ENCODE measurements around the gene SMYD1. TPM values are rescaled to one million over a fixed set of nuclear protein-coding genes. Genes with fewer than 3 reads are reported as not detected.

SMYD1 gene
- total RNA-seq (2022; extraction: Qiagen RNA extraction; ENCODE audit: low read depth), result not detected in 5 replicates

GRCh38 chr2:88067598-88067997 is at the start of gene SMYD1:
SMYD1 (plus strand) TSS chr2:88067825; CDS start chr2:88067865, 40 bp downstream.

GRCh38 chr2:88055371-88056128 is 12.1 kb upstream of the SMYD1 start, which contains the start of gene KRCC1:
KRCC1 (minus strand) TSS chr2:88055783; CDS start chr2:88028563, 27,220 bp downstream.

GRCh38 chr2:88127888-88128653 is 60.4 kb downstream of the SMYD1 start, which contains the start of gene FABP1:
FABP1 (minus strand) TSS chr2:88128062; CDS start chr2:88128017, 45 bp downstream.

Other genes starting within 250 kb of the SMYD1 start
- 0.34 to 0.66 TPM (median 0.45 TPM) in 3 of 5 replicates, not detected in the others for gene RGPD2, start 242.0 kb upstream of the SMYD1 start, total RNA-seq (2022; extraction: Qiagen RNA extraction; ENCODE audit: low read depth)
- gene RNU2-63P, start 51.3 kb upstream of the SMYD1 start, total RNA-seq (2022; extraction: Qiagen RNA extraction; ENCODE audit: low read depth), result not detected in 5 replicates
- 7.4 to 13.2 TPM (median 11.8 TPM) in 5 replicates for gene KRCC1, start 12.0 kb upstream of the SMYD1 start, total RNA-seq (2022; extraction: Qiagen RNA extraction; ENCODE audit: low read depth)
- gene FABP1, start 60.2 kb downstream of the SMYD1 start, total RNA-seq (2022; extraction: Qiagen RNA extraction; ENCODE audit: low read depth), result 0.74 TPM in 1 of 5 replicates, not detected in the others
- not detected in 5 replicates for gene THNSL2, start 102.5 kb downstream of the SMYD1 start, total RNA-seq (2022; extraction: Qiagen RNA extraction; ENCODE audit: low read depth)

Measured in A549 treated with RU486 at 1 μM for 4 hours (cell line).